ENCODE results near the gene COLGALT1.

DNA sequence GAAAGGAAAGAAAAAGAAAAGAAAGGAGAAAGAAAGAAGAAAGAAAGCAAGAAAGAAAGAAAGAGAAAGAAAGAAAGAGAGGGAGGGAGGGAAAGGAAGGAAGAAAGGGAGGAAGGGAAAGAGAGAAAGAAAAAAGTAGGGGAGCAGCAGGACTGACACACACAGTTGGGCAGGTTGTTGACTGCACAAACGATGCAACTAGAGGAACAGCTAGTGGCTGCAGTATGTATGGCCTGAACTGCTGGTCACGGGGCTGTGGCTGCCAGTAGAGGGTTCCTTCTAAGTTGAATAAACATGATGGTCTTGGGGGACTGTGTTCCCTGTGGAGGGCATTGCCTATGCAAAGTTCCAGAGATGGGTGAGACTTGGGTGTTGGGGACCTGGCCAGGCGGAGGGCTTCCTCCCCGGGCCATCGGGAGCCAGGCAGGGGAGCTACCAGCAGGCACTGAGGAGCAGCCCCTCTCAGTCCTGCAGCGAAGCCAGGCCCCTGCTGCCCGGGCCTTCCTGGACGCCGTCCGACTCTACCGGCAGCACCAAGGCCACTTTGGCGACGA, 16.7 kb upstream of the COLGALT1 start:
- no peak for TF ChIP-seq POLR2A (IDR thresholded peaks at IDR 0.05; ENCODE audit: borderline replicate concordance, extremely low read depth, insufficient read depth, insufficient read length)
- TF ChIP-seq CTCF (IDR thresholded peaks at IDR 0.05 in 2 of 3, conservative IDR thresholded peaks at IDR 0.05 in 1 of 3; ENCODE audit: borderline replicate concordance in 1 of 3, insufficient read depth in 1 of 3, low read depth in 2 of 3, low read length in 2 of 3) = no peak
- no peak for TF ChIP-seq EZH2 (IDR thresholded peaks at IDR 0.05)
- no peak for TF ChIP-seq TCF7L2 (IDR thresholded peaks at IDR 0.05; ENCODE audit: borderline replicate concordance, extremely low read depth, insufficient read depth, insufficient read length)
- 0 out of 2 replicates have a peak, but pooled peaks have one; percentile 2 for TF ChIP-seq MAX (IDR thresholded peaks at IDR 0.05)
- no peak for TF ChIP-seq SP1 (IDR thresholded peaks at IDR 0.05; ENCODE audit: low read depth)
- TF ChIP-seq YY1 (IDR thresholded peaks at IDR 0.05; ENCODE audit: extremely low read depth, insufficient replicate concordance, low read depth, low read length) = no peak
- TF ChIP-seq ZBTB33 (IDR thresholded peaks at IDR 0.05; ENCODE audit: extremely low read depth, insufficient replicate concordance, low read length) = no peak
- no peak for TF ChIP-seq EZH2phosphoT487 (IDR thresholded peaks at IDR 0.05; ENCODE audit: borderline replicate concordance)
- TF ChIP-seq CEBPB (IDR thresholded peaks at IDR 0.05; ENCODE audit: low read depth) = no peak
- TF ChIP-seq, protein P1, sequence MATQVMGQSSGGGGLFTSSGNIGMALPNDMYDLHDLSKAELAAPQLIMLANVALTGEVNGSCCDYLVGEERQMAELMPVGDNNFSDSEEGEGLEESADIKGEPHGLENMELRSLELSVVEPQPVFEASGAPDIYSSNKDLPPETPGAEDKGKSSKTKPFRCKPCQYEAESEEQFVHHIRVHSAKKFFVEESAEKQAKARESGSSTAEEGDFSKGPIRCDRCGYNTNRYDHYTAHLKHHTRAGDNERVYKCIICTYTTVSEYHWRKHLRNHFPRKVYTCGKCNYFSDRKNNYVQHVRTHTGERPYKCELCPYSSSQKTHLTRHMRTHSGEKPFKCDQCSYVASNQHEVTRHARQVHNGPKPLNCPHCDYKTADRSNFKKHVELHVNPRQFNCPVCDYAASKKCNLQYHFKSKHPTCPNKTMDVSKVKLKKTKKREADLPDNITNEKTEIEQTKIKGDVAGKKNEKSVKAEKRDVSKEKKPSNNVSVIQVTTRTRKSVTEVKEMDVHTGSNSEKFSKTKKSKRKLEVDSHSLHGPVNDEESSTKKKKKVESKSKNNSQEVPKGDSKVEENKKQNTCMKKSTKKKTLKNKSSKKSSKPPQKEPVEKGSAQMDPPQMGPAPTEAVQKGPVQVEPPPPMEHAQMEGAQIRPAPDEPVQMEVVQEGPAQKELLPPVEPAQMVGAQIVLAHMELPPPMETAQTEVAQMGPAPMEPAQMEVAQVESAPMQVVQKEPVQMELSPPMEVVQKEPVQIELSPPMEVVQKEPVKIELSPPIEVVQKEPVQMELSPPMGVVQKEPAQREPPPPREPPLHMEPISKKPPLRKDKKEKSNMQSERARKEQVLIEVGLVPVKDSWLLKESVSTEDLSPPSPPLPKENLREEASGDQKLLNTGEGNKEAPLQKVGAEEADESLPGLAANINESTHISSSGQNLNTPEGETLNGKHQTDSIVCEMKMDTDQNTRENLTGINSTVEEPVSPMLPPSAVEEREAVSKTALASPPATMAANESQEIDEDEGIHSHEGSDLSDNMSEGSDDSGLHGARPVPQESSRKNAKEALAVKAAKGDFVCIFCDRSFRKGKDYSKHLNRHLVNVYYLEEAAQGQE (IDR thresholded peaks at IDR 0.05; ENCODE audit: low read depth) = no peak
- TF ChIP-seq POLR2AphosphoS5 (IDR thresholded peaks at IDR 0.05; ENCODE audit: low read depth, low read length) = no peak
- TF ChIP-seq RAD21 (IDR thresholded peaks at IDR 0.05; ENCODE audit: low read depth) = no peak

All from HCT116 (cell line).